HepG2 (cell line): Measurements from ENCODE around the gene DISP1. TPM values are rescaled to one million over a fixed set of nuclear protein-coding genes. Genes with fewer than 3 reads are reported as not detected.

Source experiments
- ATAC-seq: fragments of 200-7000 bp; cut with Tn5 transposase; 3 replicates; pipeline ENCODE4 v1.9.1; 2020; ENCODE audit warnings: mild to moderate bottlenecking, moderate library complexity
- BruUV-seq: library from RNA; stranded (reverse); fragments of 400-500 nt; replicated peaks from 2 replicates; lab custom pipeline; 2021; lab: Mats Ljungman, UMichigan
- CTCF ChIA-PET: fragments of 300-600 bp; formaldehyde crosslinking; extraction: SDS; loops from one replicate; lab custom pipeline; 2021; ENCODE audit warnings: low total read pairs, inconsistent platforms, low intra/inter-chr PET ratio; lab: Yijun Ruan, JAX
- POLR2A ChIA-PET: fragments of 350-600 bp; sonication (Branson Sonifier 250); formaldehyde crosslinking; loops from one replicate; lab custom pipeline; 2020; ENCODE audit warnings: antibody characterized with exemption, inconsistent platforms; lab: Yijun Ruan, JAX
- DNase-seq: peaks from one replicate; pipeline ENCODE4 v3.0.0-alpha.2; 2015; ENCODE audit warnings: low spot score
- FAIRE-seq: peaks from 3 replicates; lab custom pipeline; 2011; peaks lifted over from hg19 to GRCh38; lab: Jason Lieb, UNC
- H2AFZ ChIP-seq: one replicate; pipeline ENCODE4 v1.6.1; 2011; ENCODE audit warnings: low read length, inconsistent platforms
- H3K27ac ChIP-seq: fragments of 300-600 bp; 3 replicates; pipeline ENCODE4 v1.8.0; 2011; ENCODE audit warnings: mixed run types, mild to moderate bottlenecking, mixed read lengths, low read length, inconsistent platforms; ENCODE audit not compliant: insufficient read depth; ENCODE audit errors: extremely low read length
- H3K27me3 ChIP-seq, 2 experiments: fragments of 200-600 bp in 1 of 2; 2 replicates in 1 of 2; 3 replicates in 1 of 2; pipeline versions ENCODE4 v1.6.0 to v1.8.0; 2011; ENCODE audit warnings: low read length in 2 of 2, mild to moderate bottlenecking in 2 of 2, moderate library complexity in 2 of 2, inconsistent platforms in 1 of 2; ENCODE audit not compliant: insufficient read depth in 2 of 2, control insufficient read depth in 1 of 2
- H3K36me3 ChIP-seq, 2 experiments: fragments of 200-600 bp in 1 of 2; replicated peaks in 1 of 2; 2 replicates in 1 of 2; 3 replicates in 1 of 2; pipeline versions ENCODE4 v1.5.1 to v1.8.0; 2011; ENCODE audit warnings: low read length in 2 of 2, inconsistent platforms in 1 of 2; ENCODE audit not compliant: insufficient read depth in 2 of 2, control insufficient read depth in 1 of 2
- H3K4me1 ChIP-seq: 2 replicates; pipeline ENCODE4 v1.5.1; 2012; ENCODE audit warnings: low read length, inconsistent platforms; ENCODE audit not compliant: insufficient read depth
- H3K4me2 ChIP-seq: 2 replicates; pipeline ENCODE4 v1.6.0; 2011; ENCODE audit warnings: low read depth, low read length, inconsistent platforms
- H3K4me3 ChIP-seq, 3 experiments: fragments of 200-600 bp in 1 of 3; sonication (generic), shearing (Covaris generic) in 1 of 3; replicated peaks in 1 of 3; 2 replicates each; pipeline ENCODE4 v1.5.1; 2011 to 2016; ENCODE audit warnings: low read length in 3 of 3, inconsistent platforms in 2 of 3, low read depth in 2 of 3, mild to moderate bottlenecking in 2 of 3, control low read depth in 1 of 3, mixed read lengths in 1 of 3; ENCODE audit not compliant: insufficient read depth in 1 of 3
- H3K79me2 ChIP-seq: one replicate; pipeline ENCODE4 v1.6.1; 2011; ENCODE audit warnings: low read length, inconsistent platforms; ENCODE audit not compliant: insufficient read depth
- H3K9ac ChIP-seq: 2 replicates; pipeline ENCODE4 v1.6.0; 2011; ENCODE audit warnings: mild to moderate bottlenecking, low read depth, low read length, inconsistent platforms; ENCODE audit not compliant: insufficient read depth
- H3K9me3 ChIP-seq: 2 replicates; pipeline ENCODE4 v1.5.1; 2012; ENCODE audit warnings: mild to moderate bottlenecking, low read length
- H4K20me1 ChIP-seq: 2 replicates; pipeline ENCODE4 v1.6.0; 2011; ENCODE audit warnings: inconsistent platforms, mild to moderate bottlenecking, low read length, moderate library complexity; ENCODE audit not compliant: insufficient read depth
- FOXP1 ChIP-seq, 2 experiments: fragments of 450-650 bp in 1 of 2; IDR thresholded peaks; 2 replicates each; pipeline ENCODE4 v1.6.1; 2017 to 2018; ENCODE audit warnings: antibody characterized with exemption in 1 of 2
- IRF2 ChIP-seq: IDR thresholded peaks from 2 replicates; pipeline ENCODE4 v1.6.1; 2018; ENCODE audit warnings: missing genetic modification reagents, missing compliant biosample characterization
- MTF2 ChIP-seq: sonication (generic); formaldehyde crosslinking; IDR thresholded peaks from 2 replicates; pipeline ENCODE4 v1.5.0; 2020; ENCODE audit warnings: missing genetic modification reagents, borderline replicate concordance
- NPAS2 ChIP-seq: sonication (generic); formaldehyde crosslinking; IDR thresholded peaks from 2 replicates; pipeline ENCODE4 v1.8.0; 2022; ENCODE audit warnings: mild to moderate bottlenecking, missing genetic modification reagents, borderline replicate concordance
- PAF1 ChIP-seq: IDR thresholded peaks from 2 replicates; pipeline ENCODE4 v1.6.1; 2016; ENCODE audit warnings: missing genetic modification reagents, missing compliant biosample characterization
- RXRA ChIP-seq: sonication (generic); formaldehyde crosslinking; IDR thresholded peaks from 2 replicates; pipeline ENCODE4 v1.5.1; 2020; ENCODE audit warnings: missing genetic modification reagents
- TBX2 ChIP-seq: sonication (generic); formaldehyde crosslinking; IDR thresholded peaks from 2 replicates; pipeline ENCODE4 v1.5.0; 2020; ENCODE audit warnings: missing genetic modification reagents, mild to moderate bottlenecking, borderline replicate concordance
- TRIM22 ChIP-seq: fragments of 450-650 bp; IDR thresholded peaks from 2 replicates; pipeline ENCODE4 v1.6.1; 2017
- ZFP62 ChIP-seq: sonication (generic); formaldehyde crosslinking; IDR thresholded peaks from 2 replicates; pipeline ENCODE4 v1.4.0; 2020; ENCODE audit warnings: missing genetic modification reagents
- ZFP90 ChIP-seq: sonication (generic); formaldehyde crosslinking; IDR thresholded peaks from 2 replicates; pipeline ENCODE4 v1.8.0; 2022; ENCODE audit warnings: missing genetic modification reagents, mild to moderate bottlenecking, inconsistent platforms, borderline replicate concordance
- ZNF20 ChIP-seq: sonication (generic); formaldehyde crosslinking; IDR thresholded peaks from 2 replicates; pipeline ENCODE4 v1.4.0; 2020; ENCODE audit warnings: mild to moderate bottlenecking, moderate library complexity, missing genetic modification reagents
- ZNF263 ChIP-seq: sonication (generic); formaldehyde crosslinking; IDR thresholded peaks from 2 replicates; pipeline ENCODE4 v1.4.0; 2020; ENCODE audit warnings: missing genetic modification reagents
- ZNF362 ChIP-seq: sonication (generic); formaldehyde crosslinking; IDR thresholded peaks from 2 replicates; pipeline ENCODE4 v1.4.0; 2020; ENCODE audit warnings: missing genetic modification reagents, mild to moderate bottlenecking, borderline replicate concordance
- ZNF44 ChIP-seq: sonication (generic); formaldehyde crosslinking; IDR thresholded peaks from 2 replicates; pipeline ENCODE4 v1.5.1; 2020; ENCODE audit warnings: mild to moderate bottlenecking, missing genetic modification reagents
- ZNF441 ChIP-seq: sonication (generic); formaldehyde crosslinking; IDR thresholded peaks from 2 replicates; pipeline ENCODE4 v1.7.0; 2021; ENCODE audit warnings: missing genetic modification reagents, borderline replicate concordance
- ZNF652 ChIP-seq: IDR thresholded peaks from 2 replicates; pipeline ENCODE4 v1.6.1; 2016; ENCODE audit warnings: low read depth, borderline replicate concordance
- ZNF75D ChIP-seq: sonication (generic); formaldehyde crosslinking; IDR thresholded peaks from 2 replicates; pipeline ENCODE4 v1.8.1; 2023; ENCODE audit warnings: missing genetic modification reagents, mild to moderate bottlenecking, borderline replicate concordance
- ZNF841 ChIP-seq: sonication (generic); formaldehyde crosslinking; IDR thresholded peaks from 2 replicates; pipeline ENCODE4 v1.8.1; 2023; ENCODE audit warnings: missing genetic modification reagents, borderline replicate concordance
- WGBS: methylation state at CpG from one replicate; pipeline ENCODE4 v1.1.6; 2017; ENCODE audit warnings: low lambda C conversion rate; 5-methylcytosine and 5-hydroxymethylcytosine counted together
- in situ Hi-C: cut with HindIII; loops from 2 replicates; pipeline ENCODE4 v1.10.0; 2017; ENCODE audit warnings: low pct_unique_long_range_greater_than_20kb; ENCODE audit not compliant: extremely low pct_ligation_motif_present
- intact Hi-C: fragments of 100-400 bp; cut with micrococcal nuclease; formaldehyde crosslinking; loops from one replicate; pipeline ENCODE4 v1.10.0; 2022; ENCODE audit not compliant: unreplicated experiment
- polyA plus RNA-seq, 8 experiments: library from polyadenylated mRNA; depleted of rRNA in 3 of 8; stranded (reverse) in 7 of 8; unstranded in 1 of 8; fragments of >200 nt; fragmentation: Illumina TruSeq in 4 of 8; extraction: Trizol in 4 of 8; gene quantifications; 2 replicates each; pipeline versions ENCODE4 v1.2.1 to v1.2.3, GENCODE V29; 2011 to 2016; ENCODE audit warnings: low read depth in 4 of 8, missing spikeins in 1 of 8, mixed read lengths in 1 of 8; ENCODE audit not compliant: insufficient read depth in 1 of 8
- total RNA-seq, 5 experiments: library from RNA; depleted of rRNA; stranded (reverse); fragments of >200 nt; fragmentation: Illumina TruSeq; extraction: Trizol; gene quantifications; 2 replicates each; pipeline ENCODE4 v1.2.3, GENCODE V29; 2016; ENCODE audit warnings: low read depth in 1 of 5
- TF ChIP-seq, protein P1 (sequence below): sonication (generic); formaldehyde crosslinking; IDR thresholded peaks from 2 replicates; pipeline ENCODE4 v1.4.0; 2020; ENCODE audit warnings: missing genetic modification reagents

DISP1 gene
- total and polyA plus RNA-seq, 2 of the 13 experiments (the other 11 are each of a cell fraction or from before 2014, with no cell fraction given), result 1.9 to 2.0 TPM

DNA sequence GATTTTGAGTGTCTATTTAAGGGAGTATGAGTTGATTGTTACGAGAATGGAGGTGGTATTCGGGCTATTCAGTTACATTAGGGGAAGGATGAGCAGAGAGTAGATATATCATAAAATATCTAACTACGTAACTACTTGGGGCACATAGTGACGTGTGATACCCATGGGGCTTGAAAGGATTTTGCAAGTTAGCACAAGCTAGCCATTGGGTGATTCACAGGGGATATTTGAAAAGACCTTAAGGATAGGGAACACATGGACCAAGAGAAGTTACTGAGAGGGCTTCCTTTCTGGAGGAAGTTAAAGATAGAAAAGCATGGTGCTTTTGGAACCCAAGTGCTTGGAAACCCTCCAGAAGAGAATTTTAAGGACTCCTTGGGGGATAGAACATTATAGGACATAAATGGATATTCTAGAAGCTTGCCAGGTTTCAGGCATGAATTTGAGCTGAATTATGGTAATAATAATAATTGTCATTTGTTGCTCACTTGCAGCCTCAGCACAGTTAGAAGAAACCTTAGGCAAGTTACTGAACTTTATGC, 5.4 kb downstream of the DISP1 start:
- POLR2A ChIA-PET, result no interaction called here
- no peak for ATAC-seq

GRCh38 chr1:222821239-222821638, 6.4 kb downstream of the DISP1 start:
- Histone ChIP-seq H2AFZ (no peak overlapping the region), H4K20me1 (no peaks in the 10 kb centered on the region), H3K27ac (no peak overlapping the region), H3K4me1 (peaks cover 21% of the 10 kb centered on the region), H3K9ac (no peak overlapping the region), H3K4me2 (no peak overlapping the region), H3K9me3 (no peaks in the 10 kb centered on the region), H3K36me3 (no peaks in the 10 kb centered on the region), H3K4me3 (no peak overlapping the region), H3K79me2 (peaks cover 24% of the 10 kb centered on the region), H3K27me3 (no peaks in the 10 kb centered on the region)
- ATAC-seq (no peak), DNase-seq (no peak), FAIRE-seq (no peak)
- in situ Hi-C loops (no loop called here), intact Hi-C loops (no loop called here)
- no TSS peak for BruUV-seq
- ChIA-PET CTCF (no interaction called here), POLR2A (no interaction called here)
- WGBS, result 98% methylated on average over 4 of the region's 4 CpGs
- TF ChIP-seq TRIM22 (no peak), ZNF44 (CRISPR knock-in tag) (no peak), PAF1 (CRISPR knock-in tag) (no peak), ZNF362 (no peak), ZFP90 (CRISPR knock-in tag) (no peak), NPAS2 (CRISPR knock-in tag) (no peak), TBX2 (CRISPR knock-in tag) (no peak), ZNF652 (CRISPR knock-in tag) (no peak), IRF2 (CRISPR knock-in tag) (no peak), ZNF841 (CRISPR knock-in tag) (no peak), ZFP62 (no peak)

More for the DNA sequence above, 5.4 kb downstream of the DISP1 start:
- Histone ChIP-seq H3K9ac (no peak overlapping the region), H2AFZ (no peak overlapping the region), H3K4me1 (peaks cover 21% of the 10 kb centered on the region), H3K4me3 (no peak overlapping the region), H3K27ac (no peak overlapping the region), H4K20me1 (no peaks in the 10 kb centered on the region), H3K36me3 (no peaks in the 10 kb centered on the region), H3K9me3 (no peaks in the 10 kb centered on the region), H3K4me2 (no peak overlapping the region), H3K27me3 (no peaks in the 10 kb centered on the region; a peak in 1 of 5 replicates), H3K79me2 (peaks cover 27% of the 10 kb centered on the region)
- BruUV-seq, result no TSS peak
- intact Hi-C loops (no loop called here), in situ Hi-C loops (no loop called here)
- CTCF ChIA-PET, result no interaction called here
- TF ChIP-seq, protein P1, sequence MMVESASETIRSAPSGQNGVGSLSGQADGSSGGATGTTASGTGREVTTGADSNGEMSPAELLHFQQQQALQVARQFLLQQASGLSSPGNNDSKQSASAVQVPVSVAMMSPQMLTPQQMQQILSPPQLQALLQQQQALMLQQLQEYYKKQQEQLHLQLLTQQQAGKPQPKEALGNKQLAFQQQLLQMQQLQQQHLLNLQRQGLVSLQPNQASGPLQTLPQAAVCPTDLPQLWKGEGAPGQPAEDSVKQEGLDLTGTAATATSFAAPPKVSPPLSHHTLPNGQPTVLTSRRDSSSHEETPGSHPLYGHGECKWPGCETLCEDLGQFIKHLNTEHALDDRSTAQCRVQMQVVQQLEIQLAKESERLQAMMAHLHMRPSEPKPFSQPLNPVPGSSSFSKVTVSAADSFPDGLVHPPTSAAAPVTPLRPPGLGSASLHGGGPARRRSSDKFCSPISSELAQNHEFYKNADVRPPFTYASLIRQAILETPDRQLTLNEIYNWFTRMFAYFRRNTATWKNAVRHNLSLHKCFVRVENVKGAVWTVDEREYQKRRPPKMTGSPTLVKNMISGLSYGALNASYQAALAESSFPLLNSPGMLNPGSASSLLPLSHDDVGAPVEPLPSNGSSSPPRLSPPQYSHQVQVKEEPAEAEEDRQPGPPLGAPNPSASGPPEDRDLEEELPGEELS (CRISPR knock-in tag), result no peak
- no peak for TF ChIP-seq ZNF75D (CRISPR knock-in tag)
- no peak for TF ChIP-seq ZNF263 (CRISPR knock-in tag)
- TF ChIP-seq RXRA (CRISPR knock-in tag), result no peak
- no peak for TF ChIP-seq ZNF441
- no peak for TF ChIP-seq MTF2 (CRISPR knock-in tag)
- no peak for TF ChIP-seq FOXP1 (IDR thresholded peaks at IDR 0.05)
- TF ChIP-seq FOXP1 (CRISPR knock-in tag; IDR thresholded peaks at IDR 0.05), result no peak
- no peak for TF ChIP-seq ZNF20
- FAIRE-seq, result no peak
- DNase-seq, result no peak
- 95% methylated on average over 4 of the region's 4 CpGs for WGBS
